ENCODE data around the gene DOCK4.

DOCK4 gene

GRCh38 chr7:111980725-111981124 lies 225.5 kb downstream of the DOCK4 start:
- H3K4me3 Mint-ChIP-seq = no peak overlapping the region
- no peak for TF ChIP-seq CTCF (IDR thresholded peaks at IDR 0.05; ENCODE audit: unreplicated experiment in 3 of 3)
- H3K27ac Mint-ChIP-seq = no peak overlapping the region

GRCh38 chr7:111975346-111975745 lies 230.9 kb downstream of the DOCK4 start:
- H3K9me3 Mint-ChIP-seq = no peaks in the 10 kb centered on the region
- H3K27me3 Mint-ChIP-seq (ENCODE audit: low read depth) = no peaks in the 10 kb centered on the region
- H3K4me3 Mint-ChIP-seq = no peak overlapping the region
- H3K27ac Mint-ChIP-seq = no peak overlapping the region
- TF ChIP-seq CTCF (IDR thresholded peaks at IDR 0.05; ENCODE audit: unreplicated experiment in 3 of 3) = no peak
- H3K4me1 Mint-ChIP-seq = no peaks in the 10 kb centered on the region
- H3K36me3 Mint-ChIP-seq (ENCODE audit: low read depth) = peaks cover 36% of the 10 kb centered on the region

More at GRCh38 chr7:111980725-111981124, 225.5 kb downstream of the DOCK4 start:
- Mint-ChIP-seq H3K4me1 (peaks cover 5% of the 10 kb centered on the region), H3K27me3 (ENCODE audit: low read depth) (no peaks in the 10 kb centered on the region), H3K36me3 (ENCODE audit: low read depth) (peaks cover 41% of the 10 kb centered on the region), H3K9me3 (no peaks in the 10 kb centered on the region)

- H3K27me3 Mint-ChIP-seq (ENCODE audit: low read depth) = no peaks in the 10 kb centered on the region
- no peak for TF ChIP-seq CTCF (IDR thresholded peaks at IDR 0.05; ENCODE audit: unreplicated experiment in 3 of 3)
- H3K36me3 Mint-ChIP-seq (ENCODE audit: low read depth) = peaks cover 13% of the 10 kb centered on the region
- H3K4me1 Mint-ChIP-seq = peaks cover 27% of the 10 kb centered on the region
- H3K9me3 Mint-ChIP-seq = no peaks in the 10 kb centered on the region
- H3K4me3 Mint-ChIP-seq = no peak overlapping the region
- peak overlapping the region in 1 of 3 experiments; percentile 4 for H3K27ac Mint-ChIP-seq
Measured at GRCh38 chr7:111960984-111961383, 245.2 kb downstream of the DOCK4 start.

- TF ChIP-seq CTCF (IDR thresholded peaks at IDR 0.05; ENCODE audit: unreplicated experiment in 3 of 3) = no peak
- Mint-ChIP-seq H3K36me3 (ENCODE audit: low read depth) (peaks cover 13% of the 10 kb centered on the region), H3K9me3 (no peaks in the 10 kb centered on the region), H3K27me3 (ENCODE audit: low read depth) (no peaks in the 10 kb centered on the region), H3K4me3 (peak overlapping the region in 1 of 3 experiments; percentile 3), H3K27ac (peak overlapping the region; percentile 56 to 82 (median 59)), H3K4me1 (peaks cover 47% of the 10 kb centered on the region)
Measured at GRCh38 chr7:111958896-111959295, 247.3 kb downstream of the DOCK4 start.

- no peaks in the 10 kb centered on the region for H3K9me3 Mint-ChIP-seq
- peaks cover 13% of the 10 kb centered on the region for H3K36me3 Mint-ChIP-seq (ENCODE audit: low read depth)
- peak overlapping the region; percentile 56 to 82 (median 59) for H3K27ac Mint-ChIP-seq
- peaks cover 47% of the 10 kb centered on the region for H3K4me1 Mint-ChIP-seq
- TF ChIP-seq CTCF (IDR thresholded peaks at IDR 0.05; ENCODE audit: unreplicated experiment in 3 of 3) = no peak
- H3K27me3 Mint-ChIP-seq (ENCODE audit: low read depth) = no peaks in the 10 kb centered on the region
- no peak overlapping the region for H3K4me3 Mint-ChIP-seq
Measured at GRCh38 chr7:111958431-111958830, 247.8 kb downstream of the DOCK4 start.

- Mint-ChIP-seq H3K27ac (peak overlapping the region in 2 of 3 experiments; percentile 73 to 88), H3K9me3 (no peaks in the 10 kb centered on the region), H3K4me3 (no peak overlapping the region), H3K4me1 (peaks cover 47% of the 10 kb centered on the region), H3K27me3 (ENCODE audit: low read depth) (no peaks in the 10 kb centered on the region), H3K36me3 (ENCODE audit: low read depth) (peaks cover 6% of the 10 kb centered on the region)
- no peak for TF ChIP-seq CTCF (IDR thresholded peaks at IDR 0.05; ENCODE audit: unreplicated experiment in 3 of 3)
Measured at GRCh38 chr7:111955616-111956015, 250.6 kb downstream of the DOCK4 start.
